Measurements from ENCODE around the gene INSYN2B. TPM values are rescaled to one million over a fixed set of nuclear protein-coding genes. Genes with fewer than 3 reads are reported as not detected.

The INSYN2B gene
- total and polyA plus RNA-seq, 2 of the 8 experiments (the other 6 are each of a cell fraction or from before 2014, with no cell fraction given): not detected

- H3K4me2 ChIP-seq (ENCODE audit: insufficient read depth in 1 of 2, low read depth in 2 of 2, low read length in 2 of 2): no peak overlapping the region
- no peak overlapping the region for H3K56ac ChIP-seq (replicated peaks; ENCODE audit: insufficient read length, low read depth, low read length)
- no peak overlapping the region for H3K18ac ChIP-seq (ENCODE audit: extremely low read depth, low read length)
- H2BK5ac ChIP-seq (ENCODE audit: low read depth, low read length): no peak overlapping the region
- no peak overlapping the region for H2AK5ac ChIP-seq (ENCODE audit: low read depth, low read length)
- no peak overlapping the region for H3K14ac ChIP-seq (ENCODE audit: insufficient read length)
- H3K4me1 ChIP-seq (replicated peaks in 1 of 4; ENCODE audit: control insufficient read depth in 3 of 4, insufficient read depth in 4 of 4, low read length in 3 of 4): no peaks in the 10 kb centered on the region
- no peak overlapping the region for H3K4ac ChIP-seq (replicated peaks; ENCODE audit: insufficient read length, low read depth, low read length)
- FAIRE-seq (no peak), DNase-seq (ENCODE audit: low read depth in 1 of 2, low spot score in 2 of 2) (no peak)
- no peaks in the 10 kb centered on the region for H4K20me1 ChIP-seq (replicated peaks in 1 of 2; ENCODE audit: control insufficient read depth in 1 of 2, insufficient read depth in 2 of 2, low read length in 2 of 2)
- CTCF ChIA-PET (ENCODE audit: partially characterized antibody): interaction anchor here (1.2 to 2.6 kb wide), 2 partner anchors 10 to 35 kb away, joined by 3 to 7 read pairs; no protein-coding TSS in a partner anchor
- no peak overlapping the region for H4K5ac ChIP-seq (ENCODE audit: insufficient read length, low read depth, low read length)
- no peaks in the 10 kb centered on the region for H3K27me3 ChIP-seq (replicated peaks in 1 of 4; ENCODE audit: control insufficient read depth in 3 of 4, extremely low read depth in 1 of 4, insufficient read depth in 3 of 4, low read length in 3 of 4)
- no peak overlapping the region for H3K27ac ChIP-seq (ENCODE audit: low read depth, low read length)
- no peaks in the 10 kb centered on the region for H3K23me2 ChIP-seq (ENCODE audit: low read depth, low read length)
- no peaks in the 10 kb centered on the region; a peak in 1 of 8 replicates for H3K36me3 ChIP-seq (ENCODE audit: control insufficient read depth in 2 of 4, insufficient read depth in 4 of 4, low read length in 3 of 4)
- H2AFZ ChIP-seq (ENCODE audit: low read length): no peak overlapping the region
- H3K9ac ChIP-seq (replicated peaks in 1 of 4; ENCODE audit: extremely low read depth in 1 of 4, low read depth in 3 of 4, low read length in 3 of 4): no peak overlapping the region
- H2BK15ac ChIP-seq (ENCODE audit: low read length): no peak overlapping the region
- no peaks in the 10 kb centered on the region for H3K79me1 ChIP-seq (ENCODE audit: low read depth, low read length)
- no peak overlapping the region for H3K4me3 ChIP-seq (ENCODE audit: extremely low read depth in 1 of 4, insufficient read depth in 2 of 4, low read depth in 3 of 4, low read length in 4 of 4)
- no peaks in the 10 kb centered on the region for H3K79me2 ChIP-seq (ENCODE audit: control insufficient read depth in 1 of 2, insufficient read depth in 2 of 2, low read length in 2 of 2)
- POLR2A ChIA-PET (ENCODE audit: partially characterized antibody): no interaction called here
- H2BK120ac ChIP-seq (replicated peaks; ENCODE audit: low read depth, low read length): no peak overlapping the region
- no peak overlapping the region for H3K23ac ChIP-seq (ENCODE audit: insufficient read length)
- H4K8ac ChIP-seq (ENCODE audit: extremely low read depth, insufficient read depth, low read length): no peak overlapping the region
- no peak overlapping the region for H2BK12ac ChIP-seq (ENCODE audit: low read depth, low read length)
- H4K91ac ChIP-seq (replicated peaks; ENCODE audit: insufficient read length, low read length): no peak overlapping the region
- H2BK20ac ChIP-seq (ENCODE audit: low read length): no peak overlapping the region
- 89% methylated on average over 4 of the region's 4 CpGs; no CpG with 5 or more reads in 1 of the 2 experiments for WGBS, 2 experiments (ENCODE audit: extremely low coverage in 1 of 2, insufficient coverage in 1 of 2, insufficient read length in 1 of 2, insufficient replicate concordance in 2 of 2, low coverage in 1 of 2, low lambda C conversion rate in 2 of 2, missing lambda C conversion rate in 1 of 2)
- no peaks in the 10 kb centered on the region for H3K9me3 ChIP-seq (ENCODE audit: insufficient read depth in 2 of 2, low read depth in 1 of 2, low read length in 1 of 2)
- TF ChIP-seq USF2 (IDR thresholded peaks at IDR 0.05; ENCODE audit: low read length) (no peak), MAX (IDR thresholded peaks at IDR 0.05) (no peak), ATF3 (IDR thresholded peaks at IDR 0.05; ENCODE audit: insufficient read depth, low read depth, low read length) (no peak), SIRT6 (IDR thresholded peaks at IDR 0.05; ENCODE audit: low read length) (no peak), SAP30 (IDR thresholded peaks at IDR 0.05; ENCODE audit: insufficient read depth, insufficient replicate concordance, low read length) (no peak), NANOG (IDR thresholded peaks at IDR 0.05; ENCODE audit: insufficient read depth, low read depth, low read length, poor library complexity, severe bottlenecking) (no peak), E2F6 (IDR thresholded peaks at IDR 0.05) (no peak), BACH1 (IDR thresholded peaks at IDR 0.05; ENCODE audit: low read length) (no peak), EGR1 (IDR thresholded peaks at IDR 0.05; ENCODE audit: borderline replicate concordance, low read depth, low read length) (no peak), BRCA1 (IDR thresholded peaks at IDR 0.05; ENCODE audit: low read depth, low read length) (no peak), SP4 (IDR thresholded peaks at IDR 0.05; ENCODE audit: low read length) (no peak), SP1 (IDR thresholded peaks at IDR 0.05; ENCODE audit: low read depth, low read length) (no peak)
These were observed 117.9 kb downstream of the INSYN2B start for GRCh38 chr5:169862391-169862811.
